ENCODE measurements around the gene MAN1C1. TPM values are rescaled to one million over a fixed set of nuclear protein-coding genes. Genes with fewer than 3 reads are reported as not detected.
A peak's percentile ranks its signal among the peaks of the same experiment; 100 is the strongest.
"Not testable (repeated sequence)": the region's sequence is repeated elsewhere in the genome, so short reads cannot be mapped to it uniquely, and the experiment has no call there.

Gene MAN1C1
- polyA plus RNA-seq, 4 donors, result 14.5 to 21.7 (median 18.5) TPM

- DNase-seq (ENCODE audit: low read depth in 4 of 4, low spot score in 2 of 4), result peak in 1 of 4 donors; percentile 36
These were observed 77.8 kb downstream of the MAN1C1 start for GRCh38 chr1:25694167-25695007.

- DNase-seq (ENCODE audit: low read depth in 4 of 4, low spot score in 2 of 4), result no peak
These were observed 78.6 kb downstream of the MAN1C1 start for GRCh38 chr1:25695090-25695770.

- DNase-seq (ENCODE audit: low read depth in 4 of 4, low spot score in 2 of 4), result no peak
These were observed 79.2 kb downstream of the MAN1C1 start for GRCh38 chr1:25695771-25696311.

GRCh38 chr1:25696643-25697042, 80.1 kb downstream of the MAN1C1 start:
- DNase-seq (ENCODE audit: low read depth in 4 of 4, low spot score in 2 of 4), result not testable (repeated sequence)

- no peak for DNase-seq (ENCODE audit: low read depth in 4 of 4, low spot score in 2 of 4)
These were observed 81.0 kb downstream of the MAN1C1 start for GRCh38 chr1:25697435-25698217.

GRCh38 chr1:25698252-25698651, 81.7 kb downstream of the MAN1C1 start:
- no peak for DNase-seq (ENCODE audit: low read depth in 4 of 4, low spot score in 2 of 4)

- DNase-seq (ENCODE audit: low read depth in 4 of 4, low spot score in 2 of 4), result not testable (repeated sequence)
These were observed 82.5 kb downstream of the MAN1C1 start for GRCh38 chr1:25699059-25699458.

GRCh38 chr1:25699500-25700143, 83.0 kb downstream of the MAN1C1 start:
- DNase-seq (ENCODE audit: low read depth in 4 of 4, low spot score in 2 of 4), result no peak

GRCh38 chr1:25700144-25700523, 83.5 kb downstream of the MAN1C1 start:
- DNase-seq (ENCODE audit: low read depth in 4 of 4, low spot score in 2 of 4), result no peak

- DNase-seq (ENCODE audit: low read depth in 4 of 4, low spot score in 2 of 4), result no peak
These were observed 84.0 kb downstream of the MAN1C1 start for GRCh38 chr1:25700626-25701025.

GRCh38 chr1:25701030-25701785, 84.6 kb downstream of the MAN1C1 start:
- no peak for DNase-seq (ENCODE audit: low read depth in 4 of 4, low spot score in 2 of 4)

- DNase-seq (ENCODE audit: low read depth in 4 of 4, low spot score in 2 of 4), result no peak
These were observed 85.6 kb downstream of the MAN1C1 start for GRCh38 chr1:25702101-25702775.

GRCh38 chr1:25703041-25703440, 86.5 kb downstream of the MAN1C1 start:
- no peak for DNase-seq (ENCODE audit: low read depth in 4 of 4, low spot score in 2 of 4)

- DNase-seq (ENCODE audit: low read depth in 4 of 4, low spot score in 2 of 4), result no peak
These were observed 87.2 kb downstream of the MAN1C1 start for GRCh38 chr1:25703671-25704266.

- DNase-seq (ENCODE audit: low read depth in 4 of 4, low spot score in 2 of 4), result no peak
These were observed 87.7 kb downstream of the MAN1C1 start for GRCh38 chr1:25704267-25704691.

GRCh38 chr1:25705699-25706098, 89.1 kb downstream of the MAN1C1 start:
- no peak for DNase-seq (ENCODE audit: low read depth in 4 of 4, low spot score in 2 of 4)

- no peak for DNase-seq (ENCODE audit: low read depth in 4 of 4, low spot score in 2 of 4)
These were observed 89.8 kb downstream of the MAN1C1 start for GRCh38 chr1:25706146-25707089.

Measured in left renal cortex interstitium (tissue), 4 donors.